ENCODE measurements around the gene BCAN. TPM values are rescaled to one million over a fixed set of nuclear protein-coding genes. Genes with fewer than 3 reads are reported as not detected.

The BCAN gene
- total RNA-seq, 4 donors from 2014 or later: not detected

GRCh38 chr1:156594190-156594589, 47.7 kb upstream of the BCAN start:
- Histone ChIP-seq H3K4me1 (peaks cover 5 to 24% (median 15%) of the 10 kb centered on the region in 3 donors), H3K9me3 (no peaks in the 10 kb centered on the region), H3K27me3 (no peaks in the 10 kb centered on the region), H3K36me3 (peaks cover 7 to 65% (median 9%) of the 10 kb centered on the region in 3 donors), H3K4me3 (no peak overlapping the region), H3K27ac (no peak overlapping the region)
- TF ChIP-seq CTCF (IDR thresholded peaks at IDR 0.05): no peak
- no peak for DNase-seq
- WGBS, 2 donors: 70 to 79% methylated on average over 3 of the region's 3 CpGs
- intact Hi-C loops (cut with DNase I): no loop called here

GRCh38 chr1:156595016-156595415, 46.9 kb upstream of the BCAN start:
- H3K27me3 ChIP-seq: no peaks in the 10 kb centered on the region
- 78 to 83% methylated on average over 2 of the region's 2 CpGs for WGBS, 2 donors
- no peak for DNase-seq
- H3K4me3 ChIP-seq: no peak overlapping the region
- no peaks in the 10 kb centered on the region for H3K9me3 ChIP-seq
- intact Hi-C loops (cut with DNase I): no loop called here
- H3K27ac ChIP-seq: no peak overlapping the region
- TF ChIP-seq CTCF (IDR thresholded peaks at IDR 0.05) (no peak), POLR2A (IDR thresholded peaks at IDR 0.05) (no peak)
- peaks cover 7 to 70% (median 9%) of the 10 kb centered on the region in 3 donors for H3K36me3 ChIP-seq
- peaks cover 6 to 30% (median 20%) of the 10 kb centered on the region in 3 donors for H3K4me1 ChIP-seq

- no peak for DNase-seq
- 95% methylated on average over 2 of the region's 3 CpGs; no CpG with 5 or more reads in 1 of the 2 donors for WGBS, 2 donors
- no peaks in the 10 kb centered on the region for H3K9me3 ChIP-seq
- H3K27me3 ChIP-seq: no peaks in the 10 kb centered on the region
- intact Hi-C loops (cut with DNase I): no loop called here
- TF ChIP-seq CTCF (IDR thresholded peaks at IDR 0.05): no peak
- TF ChIP-seq POLR2A (IDR thresholded peaks at IDR 0.05): no peak
- no peak overlapping the region for H3K27ac ChIP-seq
- peaks cover 7 to 70% (median 9%) of the 10 kb centered on the region in 3 donors for H3K36me3 ChIP-seq
- no peak overlapping the region for H3K4me3 ChIP-seq
- H3K4me1 ChIP-seq: peaks cover 16 to 30% (median 24%) of the 10 kb centered on the region in 3 donors
Observed at GRCh38 chr1:156596426-156596825, 45.5 kb upstream of the BCAN start.

- Histone ChIP-seq H3K27ac (no peak overlapping the region), H3K4me1 (peaks cover 17 to 33% (median 25%) of the 10 kb centered on the region in 3 donors), H3K4me3 (no peak overlapping the region), H3K36me3 (peaks cover 7 to 65% (median 9%) of the 10 kb centered on the region in 3 donors), H3K27me3 (no peaks in the 10 kb centered on the region), H3K9me3 (no peaks in the 10 kb centered on the region)
- 83 to 85% methylated on average over 3 to 5 of the region's 5 CpGs for WGBS, 2 donors
- no peak for DNase-seq
- TF ChIP-seq POLR2A (IDR thresholded peaks at IDR 0.05) (no peak), CTCF (IDR thresholded peaks at IDR 0.05) (no peak)
- intact Hi-C loops (cut with DNase I): no loop called here
Observed at GRCh38 chr1:156598125-156598524, 43.8 kb upstream of the BCAN start.

GRCh38 chr1:156598731-156599432, 43.0 kb upstream of the BCAN start:
- intact Hi-C loops (cut with DNase I): no loop called here
- H3K36me3 ChIP-seq: peaks cover 7 to 58% (median 9%) of the 10 kb centered on the region in 3 donors
- H3K9me3 ChIP-seq: no peaks in the 10 kb centered on the region
- H3K4me1 ChIP-seq: peaks cover 17 to 31% (median 25%) of the 10 kb centered on the region in 3 donors
- WGBS, 2 donors: 71 to 95% methylated on average over 2 to 3 of the region's 4 CpGs
- H3K4me3 ChIP-seq: no peak overlapping the region
- no peak overlapping the region for H3K27ac ChIP-seq
- no peak for TF ChIP-seq CTCF (IDR thresholded peaks at IDR 0.05)
- TF ChIP-seq POLR2A (IDR thresholded peaks at IDR 0.05): no peak
- DNase-seq: no peak
- H3K27me3 ChIP-seq: no peaks in the 10 kb centered on the region
